Measurements from ENCODE around the gene RBP5.

Gene RBP5

GRCh38 chr12:7075518-7075917, 53.2 kb downstream of the RBP5 start:
- DNase-seq (ENCODE audit: low read depth): peak; percentile 31
- no peak for TF ChIP-seq CTCF (conservative IDR thresholded peaks at IDR 0.05; ENCODE audit: low read length)
- no peak overlapping the region for H3K4me3 ChIP-seq (ENCODE audit: low read length)

- H3K4me3 ChIP-seq (ENCODE audit: low read length): no peak overlapping the region
- DNase-seq (ENCODE audit: low read depth): no peak
- no peak for TF ChIP-seq CTCF (conservative IDR thresholded peaks at IDR 0.05; ENCODE audit: low read length)
These were observed 54.7 kb downstream of the RBP5 start for GRCh38 chr12:7073946-7074345.
